Measurements from ENCODE around the gene BAZ2B.

DNA sequence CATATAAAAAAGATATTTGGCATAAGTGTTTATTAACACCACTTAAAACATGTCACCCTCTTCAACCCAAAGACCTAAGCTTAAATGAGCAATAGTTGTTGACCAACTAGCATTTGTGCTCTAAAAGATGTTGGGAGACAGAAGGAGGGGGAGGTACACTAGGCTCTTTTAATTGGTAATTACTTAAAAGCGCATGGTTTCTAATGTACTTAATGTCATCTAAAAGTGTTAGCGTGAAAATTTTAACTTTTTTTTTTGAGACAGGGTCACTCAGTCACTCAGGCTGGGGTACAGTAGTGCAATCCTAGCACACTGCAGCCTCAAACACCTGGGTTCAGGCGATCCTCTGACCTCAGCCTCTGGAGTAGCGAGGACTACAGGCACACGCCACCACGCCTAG lies 335.3 kb downstream of the BAZ2B start:
- TF ChIP-seq, protein P1, sequence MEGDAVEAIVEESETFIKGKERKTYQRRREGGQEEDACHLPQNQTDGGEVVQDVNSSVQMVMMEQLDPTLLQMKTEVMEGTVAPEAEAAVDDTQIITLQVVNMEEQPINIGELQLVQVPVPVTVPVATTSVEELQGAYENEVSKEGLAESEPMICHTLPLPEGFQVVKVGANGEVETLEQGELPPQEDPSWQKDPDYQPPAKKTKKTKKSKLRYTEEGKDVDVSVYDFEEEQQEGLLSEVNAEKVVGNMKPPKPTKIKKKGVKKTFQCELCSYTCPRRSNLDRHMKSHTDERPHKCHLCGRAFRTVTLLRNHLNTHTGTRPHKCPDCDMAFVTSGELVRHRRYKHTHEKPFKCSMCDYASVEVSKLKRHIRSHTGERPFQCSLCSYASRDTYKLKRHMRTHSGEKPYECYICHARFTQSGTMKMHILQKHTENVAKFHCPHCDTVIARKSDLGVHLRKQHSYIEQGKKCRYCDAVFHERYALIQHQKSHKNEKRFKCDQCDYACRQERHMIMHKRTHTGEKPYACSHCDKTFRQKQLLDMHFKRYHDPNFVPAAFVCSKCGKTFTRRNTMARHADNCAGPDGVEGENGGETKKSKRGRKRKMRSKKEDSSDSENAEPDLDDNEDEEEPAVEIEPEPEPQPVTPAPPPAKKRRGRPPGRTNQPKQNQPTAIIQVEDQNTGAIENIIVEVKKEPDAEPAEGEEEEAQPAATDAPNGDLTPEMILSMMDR (IDR thresholded peaks at IDR 0.05; ENCODE audit: low read length) = no peak
- TF ChIP-seq EZH2 (IDR thresholded peaks at IDR 0.05; ENCODE audit: borderline replicate concordance, low read length) = no peak
